Tibial nerve (tissue), 4 donors: Measurements from ENCODE around the gene CARM1.
"Not testable (repeated sequence)": the region's sequence is repeated elsewhere in the genome, so short reads cannot be mapped to it uniquely, and the experiment has no call there.

ENCODE experiments used
- CTCF ChIP-seq, 5 experiments: fragments of 200-600 bp in 3 of 5; fragments of 450-650 bp in 2 of 5; sonication (generic) in 3 of 5; IDR thresholded peaks; one replicate each; pipeline ENCODE4 v1.5.1; 2016 to 2019; ENCODE audit warnings: antibody characterized with exemption in 5 of 5, mild to moderate bottlenecking in 3 of 5, moderate library complexity in 2 of 5
- EP300 ChIP-seq, 2 donors: sonication (generic); formaldehyde crosslinking; IDR thresholded peaks; one replicate each; pipeline ENCODE4 v1.6.1; 2017; ENCODE audit warnings: antibody characterized with exemption in 2 of 2, mild to moderate bottlenecking in 1 of 2
- POLR2A ChIP-seq, 2 donors: fragments of 450-650 bp; IDR thresholded peaks; one replicate each; pipeline ENCODE4 v1.6.1; 2017; ENCODE audit warnings: antibody characterized with exemption in 2 of 2, mild to moderate bottlenecking in 2 of 2, moderate library complexity in 2 of 2

- not testable (repeated sequence) for TF ChIP-seq CTCF, EP300, POLR2A (IDR thresholded peaks at IDR 0.05)
These were observed 33.7 kb upstream of the CARM1 start for GRCh38 chr19:10837649-10838048.
